Gastrocnemius medialis (tissue), 4 donors: Measurements from ENCODE around the gene IFITM10.
"Not testable (repeated sequence)": the region's sequence is repeated elsewhere in the genome, so short reads cannot be mapped to it uniquely, and the experiment has no call there.

ENCODE experiments used
- POLR2A ChIP-seq, 2 donors: fragments of 450-650 bp; IDR thresholded peaks; one replicate each; pipeline ENCODE4 v1.6.1; 2017; ENCODE audit warnings: antibody characterized with exemption in 2 of 2, mild to moderate bottlenecking in 2 of 2, moderate library complexity in 2 of 2
- TF ChIP-seq, protein P1 (sequence below), 5 experiments: fragments of 450-650 bp in 3 of 5; fragments of 200-600 bp in 2 of 5; sonication (generic) in 2 of 5; IDR thresholded peaks in 4 of 5; conservative IDR thresholded peaks in 1 of 5; 1 replicate in 4 of 5; 2 replicates in 1 of 5; pipeline ENCODE4 v1.5.1; 2016 to 2019; ENCODE audit warnings: antibody characterized with exemption in 5 of 5, mild to moderate bottlenecking in 3 of 5, moderate library complexity in 3 of 5

DNA sequence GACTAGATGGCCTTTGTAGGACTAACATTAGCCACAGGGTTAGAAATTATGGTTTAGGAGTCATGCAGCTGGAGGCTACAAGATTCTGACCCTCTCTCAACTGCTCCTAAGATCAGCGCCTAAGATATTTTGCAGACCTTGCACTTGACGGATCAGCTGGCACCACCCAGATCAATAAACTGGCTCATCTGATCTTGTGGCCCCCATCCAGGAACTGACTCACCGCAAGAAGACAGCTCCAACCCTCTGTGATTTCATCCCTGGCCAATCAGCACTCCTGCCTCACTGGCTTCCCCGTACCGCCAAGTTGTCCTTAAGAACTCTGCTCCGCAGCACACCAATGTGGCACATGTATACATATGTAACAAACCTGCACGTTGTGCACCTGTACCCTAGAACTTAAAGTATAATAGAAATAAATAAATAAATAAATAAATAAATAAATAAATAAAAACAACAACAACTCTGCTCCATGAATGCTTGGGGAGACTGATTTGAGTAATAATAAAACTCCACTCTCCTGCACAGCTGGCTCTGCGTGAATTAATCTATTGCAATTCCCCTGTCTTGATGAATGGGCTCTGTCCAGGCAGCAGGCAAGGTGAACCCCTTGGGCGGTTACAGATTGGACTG, 19.0 kb upstream of the IFITM10 start:
- TF ChIP-seq, protein P1, sequence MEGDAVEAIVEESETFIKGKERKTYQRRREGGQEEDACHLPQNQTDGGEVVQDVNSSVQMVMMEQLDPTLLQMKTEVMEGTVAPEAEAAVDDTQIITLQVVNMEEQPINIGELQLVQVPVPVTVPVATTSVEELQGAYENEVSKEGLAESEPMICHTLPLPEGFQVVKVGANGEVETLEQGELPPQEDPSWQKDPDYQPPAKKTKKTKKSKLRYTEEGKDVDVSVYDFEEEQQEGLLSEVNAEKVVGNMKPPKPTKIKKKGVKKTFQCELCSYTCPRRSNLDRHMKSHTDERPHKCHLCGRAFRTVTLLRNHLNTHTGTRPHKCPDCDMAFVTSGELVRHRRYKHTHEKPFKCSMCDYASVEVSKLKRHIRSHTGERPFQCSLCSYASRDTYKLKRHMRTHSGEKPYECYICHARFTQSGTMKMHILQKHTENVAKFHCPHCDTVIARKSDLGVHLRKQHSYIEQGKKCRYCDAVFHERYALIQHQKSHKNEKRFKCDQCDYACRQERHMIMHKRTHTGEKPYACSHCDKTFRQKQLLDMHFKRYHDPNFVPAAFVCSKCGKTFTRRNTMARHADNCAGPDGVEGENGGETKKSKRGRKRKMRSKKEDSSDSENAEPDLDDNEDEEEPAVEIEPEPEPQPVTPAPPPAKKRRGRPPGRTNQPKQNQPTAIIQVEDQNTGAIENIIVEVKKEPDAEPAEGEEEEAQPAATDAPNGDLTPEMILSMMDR (IDR thresholded peaks at IDR 0.05 in 4 of 5, conservative IDR thresholded peaks at IDR 0.05 in 1 of 5), result not testable (repeated sequence)
- not testable (repeated sequence) for TF ChIP-seq POLR2A (IDR thresholded peaks at IDR 0.05)
